ENCODE results near the gene CNTNAP2. TPM values are rescaled to one million over a fixed set of nuclear protein-coding genes. Genes with fewer than 3 reads are reported as not detected.

Gene CNTNAP2
- total and polyA plus RNA-seq, 2 of the 8 experiments (the other 6 are each of a cell fraction or from before 2014, with no cell fraction given), result 27.9 to 71.0 TPM

GRCh38 chr7:146232604-146233003 is 116.0 kb downstream of the CNTNAP2 start:
- H3K36me3 ChIP-seq (ENCODE audit: control insufficient read depth in 2 of 4, insufficient read depth in 4 of 4, low read length in 3 of 4), result peaks cover 0 to 29% (median 13%) of the 10 kb centered on the region in 4 experiments; a peak in 6 of 8 replicates
- peaks cover 0 to 5% (median 0%) of the 10 kb centered on the region in 4 experiments; a peak in 2 of 7 replicates for H3K4me1 ChIP-seq (replicated peaks in 1 of 4; ENCODE audit: control insufficient read depth in 3 of 4, insufficient read depth in 4 of 4, low read length in 3 of 4)
- no peak overlapping the region for H3K4ac ChIP-seq (replicated peaks; ENCODE audit: insufficient read length, low read depth, low read length)
- H3K9ac ChIP-seq (replicated peaks in 1 of 4; ENCODE audit: extremely low read depth in 1 of 4, low read depth in 3 of 4, low read length in 3 of 4), result no peak overlapping the region
- no peak overlapping the region for H3K23ac ChIP-seq (ENCODE audit: insufficient read length)
- H2BK20ac ChIP-seq (ENCODE audit: low read length), result no peak overlapping the region
- no peak overlapping the region for H4K8ac ChIP-seq (ENCODE audit: extremely low read depth, insufficient read depth, low read length)
- no peak overlapping the region for H4K91ac ChIP-seq (replicated peaks; ENCODE audit: insufficient read length, low read length)
- no peak overlapping the region for H3K56ac ChIP-seq (replicated peaks; ENCODE audit: insufficient read length, low read depth, low read length)
- H2BK15ac ChIP-seq (ENCODE audit: low read length), result no peak overlapping the region
- no peak overlapping the region for H2AFZ ChIP-seq (ENCODE audit: low read length)
- H4K20me1 ChIP-seq (replicated peaks in 1 of 2; ENCODE audit: control insufficient read depth in 1 of 2, insufficient read depth in 2 of 2, low read length in 2 of 2), result peaks cover 0 to 2% of the 10 kb centered on the region in 2 experiments
- H3K9me3 ChIP-seq (ENCODE audit: insufficient read depth in 2 of 2, low read depth in 1 of 2, low read length in 1 of 2), result no peaks in the 10 kb centered on the region
- CTCF ChIA-PET (ENCODE audit: partially characterized antibody), result interaction anchor here (2.8 kb wide), 1 partner anchor 9 kb away, joined by 7 read pairs; no protein-coding TSS in a partner anchor
- H3K4me3 ChIP-seq (ENCODE audit: extremely low read depth in 1 of 4, insufficient read depth in 2 of 4, low read depth in 3 of 4, low read length in 4 of 4), result no peak overlapping the region
- H3K27me3 ChIP-seq (replicated peaks in 1 of 4; ENCODE audit: control insufficient read depth in 3 of 4, extremely low read depth in 1 of 4, insufficient read depth in 3 of 4, low read length in 3 of 4), result no peaks in the 10 kb centered on the region
- no peak overlapping the region for H2BK5ac ChIP-seq (ENCODE audit: low read depth, low read length)
- no peak overlapping the region for H3K14ac ChIP-seq (ENCODE audit: insufficient read length)
- no peaks in the 10 kb centered on the region for H3K23me2 ChIP-seq (ENCODE audit: low read depth, low read length)
- H3K27ac ChIP-seq (ENCODE audit: low read depth, low read length), result no peak overlapping the region
- no peaks in the 10 kb centered on the region for H3K79me1 ChIP-seq (ENCODE audit: low read depth, low read length)
- no peak overlapping the region for H2BK12ac ChIP-seq (ENCODE audit: low read depth, low read length)
- H2AK5ac ChIP-seq (ENCODE audit: low read depth, low read length), result no peak overlapping the region
- H3K18ac ChIP-seq (ENCODE audit: extremely low read depth, low read length), result no peak overlapping the region
- no peak overlapping the region for H2BK120ac ChIP-seq (replicated peaks; ENCODE audit: low read depth, low read length)
- no peak for DNase-seq (ENCODE audit: low read depth in 1 of 2, low spot score in 2 of 2)
- peaks cover 0 to 10% of the 10 kb centered on the region in 2 experiments; a peak in 2 of 4 replicates for H3K79me2 ChIP-seq (ENCODE audit: control insufficient read depth in 1 of 2, insufficient read depth in 2 of 2, low read length in 2 of 2)
- WGBS, 2 experiments (ENCODE audit: extremely low coverage in 1 of 2, insufficient coverage in 1 of 2, insufficient read length in 1 of 2, insufficient replicate concordance in 2 of 2, low coverage in 1 of 2, low lambda C conversion rate in 2 of 2, missing lambda C conversion rate in 1 of 2), result 78% methylated on average over 2 of the region's 2 CpGs; no CpG with 5 or more reads in 1 of the 2 experiments
- no peak overlapping the region for H3K4me2 ChIP-seq (ENCODE audit: insufficient read depth in 1 of 2, low read depth in 2 of 2, low read length in 2 of 2)
- TF ChIP-seq GTF2F1 (IDR thresholded peaks at IDR 0.05; ENCODE audit: borderline replicate concordance, low read depth, low read length) (no peak), SP2 (IDR thresholded peaks at IDR 0.05; ENCODE audit: low read length) (no peak), JUN (IDR thresholded peaks at IDR 0.05; ENCODE audit: low read depth, low read length) (no peak), CBX5 (IDR thresholded peaks at IDR 0.05; ENCODE audit: low read depth, low read length) (no peak), BCL11A (IDR thresholded peaks at IDR 0.05; ENCODE audit: low read depth in 2 of 2, low read length in 2 of 2) (no peak), BACH1 (IDR thresholded peaks at IDR 0.05; ENCODE audit: low read length) (no peak), BRCA1 (IDR thresholded peaks at IDR 0.05; ENCODE audit: low read depth, low read length) (no peak), SRF (IDR thresholded peaks at IDR 0.05; ENCODE audit: low read depth, low read length) (no peak), RFX5 (IDR thresholded peaks at IDR 0.05; ENCODE audit: borderline replicate concordance, low read depth, low read length) (no peak), SUZ12 (IDR thresholded peaks at IDR 0.05; ENCODE audit: low read length) (no peak), CEBPB (IDR thresholded peaks at IDR 0.05; ENCODE audit: low read depth, low read length) (no peak), TAF1 (IDR thresholded peaks at IDR 0.05; ENCODE audit: low read depth, low read length) (no peak), SAP30 (IDR thresholded peaks at IDR 0.05; ENCODE audit: insufficient read depth, insufficient replicate concordance, low read length) (no peak)
- no peak overlapping the region for H4K5ac ChIP-seq (ENCODE audit: insufficient read length, low read depth, low read length)
- no peak for FAIRE-seq
- POLR2A ChIA-PET (ENCODE audit: partially characterized antibody), result interaction anchor here (0.8 to 1.6 kb wide), 2 partner anchors 10 to 20 kb away, joined by 3 to 5 read pairs; no protein-coding TSS in a partner anchor
